ENCODE measurements around the gene TMEM208. TPM values are rescaled to one million over a fixed set of nuclear protein-coding genes. Genes with fewer than 3 reads are reported as not detected.
A peak's percentile ranks its signal among the peaks of the same experiment; 100 is the strongest.

The TMEM208 gene
- total and polyA plus RNA-seq, 2 of the 13 experiments (the other 11 are each of a cell fraction or from before 2014, with no cell fraction given), result 58.8 to 72.9 TPM

- TF ChIP-seq ZNF343 (CRISPR knock-in tag; IDR thresholded peaks at IDR 0.05) (peak; percentile 93), ZNF768 (CRISPR knock-in tag; IDR thresholded peaks at IDR 0.05) (peak; percentile 79; the same call in 1 of the 2 replicates)
These were observed 43.1 kb upstream of the TMEM208 start, which contains the start of gene MATCAP1 (continued) for GRCh38 chr16:67183627-67184452.

GRCh38 chr16:67184453-67184994, 42.4 kb upstream of the TMEM208 start:
- 45% methylated on average over 20 of the region's 59 CpGs for WGBS (ENCODE audit: low lambda C conversion rate)
- ATAC-seq, result peak; percentile 50
- no peaks in the 10 kb centered on the region for H4K20me1 ChIP-seq (ENCODE audit: insufficient read depth, low read length)
- FAIRE-seq, result no peak
- no peaks in the 10 kb centered on the region for H3K79me2 ChIP-seq (ENCODE audit: insufficient read depth, low read length)
- H3K27me3 ChIP-seq (ENCODE audit: control insufficient read depth in 1 of 2, insufficient read depth in 2 of 2, low read length in 2 of 2), result peaks cover 6 to 7% of the 10 kb centered on the region in 2 experiments; a peak in 2 of 5 replicates
- H3K4me2 ChIP-seq (ENCODE audit: low read depth, low read length), result peak overlapping the region; percentile 96
- BruUV-seq (replicated peaks), result no TSS peak
- H3K9me3 ChIP-seq (ENCODE audit: low read length), result no peaks in the 10 kb centered on the region
- no peak for DNase-seq (ENCODE audit: low spot score)
- peak overlapping the region; percentile 93 for H3K9ac ChIP-seq (ENCODE audit: insufficient read depth, low read depth, low read length)
- H2AFZ ChIP-seq (ENCODE audit: low read length), result no peak overlapping the region
- POLR2A ChIA-PET, result interaction anchor here (1.0 to 2.8 kb wide), 9 partner anchors 11 to 166 kb away, joined by 4 to 18 read pairs (median 5); partner anchors contain the start of genes CBFB, FBXL8, FHOD1 and NOL3
- intact Hi-C loops (cut with micrococcal nuclease; ENCODE audit: unreplicated experiment), result no loop called here
- peak overlapping the region; percentile 72 to 98 (median 82) for H3K4me3 ChIP-seq (replicated peaks in 1 of 3; ENCODE audit: insufficient read depth in 1 of 3, low read depth in 2 of 3, low read length in 3 of 3)
- H3K36me3 ChIP-seq (replicated peaks in 1 of 2; ENCODE audit: control insufficient read depth in 1 of 2, insufficient read depth in 2 of 2, low read length in 2 of 2), result no peaks in the 10 kb centered on the region
- H3K4me1 ChIP-seq (ENCODE audit: insufficient read depth, low read length), result peaks cover 43% of the 10 kb centered on the region
- peak overlapping the region; percentile 82 for H3K27ac ChIP-seq (ENCODE audit: extremely low read length, insufficient read depth, low read length)
- CTCF ChIA-PET (ENCODE audit: low intra/inter-chr PET ratio, low total read pairs), result interaction anchor here (0.8 to 2.7 kb wide), 6 partner anchors 10 to 229 kb away, joined by 3 to 28 read pairs (median 4); no protein-coding TSS in a partner anchor
- in situ Hi-C loops (cut with HindIII; ENCODE audit: extremely low pct_ligation_motif_present, low pct_unique_long_range_greater_than_20kb), result no loop called here
- TF ChIP-seq TOPORS (CRISPR knock-in tag; IDR thresholded peaks at IDR 0.05) (0 out of 2 replicates have a peak, but pooled peaks have one; percentile 3), ZNF777 (CRISPR knock-in tag; IDR thresholded peaks at IDR 0.05) (peak; percentile 88), ZNF629 (CRISPR knock-in tag; conservative IDR thresholded peaks at IDR 0.05) (0 out of 2 replicates have a peak, but pooled peaks have one; percentile 3), IRX3 (CRISPR knock-in tag; IDR thresholded peaks at IDR 0.05; ENCODE audit: borderline replicate concordance, low read depth) (0 out of 2 replicates have a peak, but pooled peaks have one; percentile 14), ZNF235 (CRISPR knock-in tag; IDR thresholded peaks at IDR 0.05; ENCODE audit: borderline replicate concordance) (0 out of 2 replicates have a peak, but pooled peaks have one; percentile 13), IRF9 (CRISPR knock-in tag; IDR thresholded peaks at IDR 0.05; ENCODE audit: borderline replicate concordance) (0 out of 2 replicates have a peak, but pooled peaks have one; percentile 5), MED13 (CRISPR knock-in tag; IDR thresholded peaks at IDR 0.05) (no peak), MTERF4 (CRISPR knock-in tag; IDR thresholded peaks at IDR 0.05) (peak; percentile 11; the same call in 1 of the 2 replicates), ZNF691 (CRISPR knock-in tag; IDR thresholded peaks at IDR 0.05; ENCODE audit: borderline replicate concordance, low read depth) (peak; percentile 3; the same call in 1 of the 2 replicates), ZGPAT (CRISPR knock-in tag; IDR thresholded peaks at IDR 0.05) (no peak), NONO (IDR thresholded peaks at IDR 0.05) (no peak), NONO (CRISPR knock-in tag; conservative IDR thresholded peaks at IDR 0.05) (no peak; the same call in 1 of the 2 replicates), LBX2 (CRISPR knock-in tag; IDR thresholded peaks at IDR 0.05; ENCODE audit: borderline replicate concordance) (no peak), ELF4 (CRISPR knock-in tag; IDR thresholded peaks at IDR 0.05; ENCODE audit: borderline replicate concordance) (no peak)

All from HepG2 (cell line).